Measurements from ENCODE around the gene FASTKD2. TPM values are rescaled to one million over a fixed set of nuclear protein-coding genes. Genes with fewer than 3 reads are reported as not detected.

Gene FASTKD2
- total RNA-seq, result 10 to 100 TPM; 21.8 to 26.8 TPM
- 10 to 100 TPM; 35.4 to 41.9 (median 36.5) TPM for polyA plus RNA-seq (ENCODE audit: insufficient read length in 6 of 6)
- long read RNA-seq, donor 1, partial matches to known transcripts, result 40 of 46 reads
- long read RNA-seq, donor 1, other reads (novel, unspliced or antisense), result 0 of 46 reads
- long read RNA-seq, donor 2, full-length matches to known transcripts, result 4 of 4 reads
- long read RNA-seq, donor 2, partial matches to known transcripts, result 0 of 4 reads
- long read RNA-seq, donor 2, other reads (novel, unspliced or antisense), result 0 of 4 reads
- long read RNA-seq, donor 3, transcript FASTKD2-201 (12 exons, 3,188 nt), result major isoform, 8 of 19 reads
- long read RNA-seq, donor 3, partial matches to known transcripts, result 9 of 19 reads
- long read RNA-seq, donor 3, other reads (novel, unspliced or antisense), result 0 of 19 reads
- long read RNA-seq, donor 4, partial matches to known transcripts, result 1 of 7 reads
- long read RNA-seq, donor 4, other reads (novel, unspliced or antisense), result 1 of 7 reads
- long read RNA-seq, donor 5, transcript FASTKD2-202 (12 exons, 2,586 nt), result major isoform, 5 of 18 reads
- long read RNA-seq, donor 5, partial matches to known transcripts, result 8 of 18 reads
- long read RNA-seq, donor 5, other reads (novel, unspliced or antisense), result 0 of 18 reads
- long read RNA-seq, donor 6, transcript FASTKD2-202 (12 exons, 2,586 nt), result major isoform, 6 of 33 reads
- long read RNA-seq, donor 6, transcript FASTKD2-201 (12 exons, 3,188 nt), result minor isoform, 5 of 33 reads
- long read RNA-seq, donor 6, partial matches to known transcripts, result 22 of 33 reads
- long read RNA-seq, donor 6, other reads (novel, unspliced or antisense), result 0 of 33 reads
- long read RNA-seq, donor 7, transcript FASTKD2-202 (12 exons, 2,586 nt), result major isoform, 8 of 30 reads
- long read RNA-seq, donor 7, partial matches to known transcripts, result 20 of 30 reads
- long read RNA-seq, donor 7, other reads (novel, unspliced or antisense), result 0 of 30 reads
- long read RNA-seq, donor 8, transcript FASTKD2-201 (12 exons, 3,188 nt), result major isoform, 6 of 12 reads
- long read RNA-seq, donor 8, partial matches to known transcripts, result 5 of 12 reads
- long read RNA-seq, donor 8, other reads (novel, unspliced or antisense), result 0 of 12 reads
- long read RNA-seq, donor 9, result 0 reads
- long read RNA-seq, donor 10, partial matches to known transcripts, result 0 of 1 reads
- long read RNA-seq, donor 10, other reads (novel, unspliced or antisense), result 0 of 1 reads
- long read RNA-seq, donor 11, partial matches to known transcripts, result 0 of 6 reads
- long read RNA-seq, donor 11, other reads (novel, unspliced or antisense), result 0 of 6 reads
- long read RNA-seq, donor 12, partial matches to known transcripts, result 0 of 7 reads
- long read RNA-seq, donor 12, other reads (novel, unspliced or antisense), result 0 of 7 reads

GRCh38 chr2:206765242-206766056 lies at the start of gene FASTKD2, which contains the start of gene MDH1B:
Gene FASTKD2, plus strand, starts transcription at chr2:206765606. Its CDS starts 1,088 bp downstream, at chr2:206766694.
Gene MDH1B, minus strand, starts transcription at chr2:206765328. Its CDS starts 57 bp downstream, at chr2:206765271.
- DNase-seq (peak; percentile 87 to 97 (median 94)), ATAC-seq (peak; percentile 97)
- peak within 1 kb of the TSS; percentile 84 to 86 for H3K27ac ChIP-seq
- peaks cover 13 to 30% of the 10 kb centered on the region in 2 donors for H3K4me1 ChIP-seq
- peaks cover 0 to 21% of the 10 kb centered on the region in 2 donors for H3K36me3 ChIP-seq
- H3K27me3 ChIP-seq, result no peaks in the 10 kb centered on the region
- no peak for TF ChIP-seq CTCF (IDR thresholded peaks at IDR 0.05)
- no peaks in the 10 kb centered on the region for H3K9me3 ChIP-seq
- H3K4me3 ChIP-seq, result peak within 1 kb of the TSS; percentile 70 to 80
- intact Hi-C loops (cut with DNase I), result no loop called here

GRCh38 chr2:206716623-206717022 lies 48.8 kb upstream of the FASTKD2 start:
- no peaks in the 10 kb centered on the region for H3K36me3 ChIP-seq
- H3K27ac ChIP-seq, result no peak overlapping the region
- peaks cover 0 to 4% of the 10 kb centered on the region in 2 donors for H3K27me3 ChIP-seq
- no peak overlapping the region for H3K4me3 ChIP-seq
- no peaks in the 10 kb centered on the region for H3K9me3 ChIP-seq
- no peaks in the 10 kb centered on the region for H3K4me1 ChIP-seq
- no peak for TF ChIP-seq CTCF (IDR thresholded peaks at IDR 0.05)
- ATAC-seq, result no peak
- DNase-seq, result no peak
- intact Hi-C loops (cut with DNase I), result no loop called here

- Histone ChIP-seq H3K4me1 (no peaks in the 10 kb centered on the region), H3K27ac (no peak within 1 kb of the TSS), H3K9me3 (no peaks in the 10 kb centered on the region), H3K27me3 (peaks cover 0 to 4% of the 10 kb centered on the region in 2 donors), H3K36me3 (no peaks in the 10 kb centered on the region), H3K4me3 (no peak within 1 kb of the TSS)
- ATAC-seq (no peak), DNase-seq (no peak)
- no peak for TF ChIP-seq CTCF (IDR thresholded peaks at IDR 0.05)
- intact Hi-C loops (cut with DNase I), result no loop called here
These were observed 47.1 kb upstream of the FASTKD2 start, which contains the start of gene DYTN for GRCh38 chr2:206718296-206718695. Gene DYTN, minus strand, starts transcription at chr2:206718396. Its CDS starts 117 bp downstream, at chr2:206718279.

GRCh38 chr2:206721256-206721920 lies 44.0 kb upstream of the FASTKD2 start:
- no peak for TF ChIP-seq CTCF (IDR thresholded peaks at IDR 0.05)
- Histone ChIP-seq H3K4me1 (no peaks in the 10 kb centered on the region), H3K27ac (no peak overlapping the region), H3K9me3 (no peaks in the 10 kb centered on the region), H3K4me3 (no peak overlapping the region), H3K36me3 (no peaks in the 10 kb centered on the region), H3K27me3 (no peaks in the 10 kb centered on the region)
- ATAC-seq (no peak), DNase-seq (no peak)
- intact Hi-C loops (cut with DNase I), result no loop called here
